Fibroblast of villous mesenchyme (primary cell): Measurements from ENCODE around the gene IGIP. TPM values are rescaled to one million over a fixed set of nuclear protein-coding genes. Genes with fewer than 3 reads are reported as not detected.

ENCODE experiments used
- DNase-seq: peaks from one replicate; pipeline ENCODE4 v3.0.0-alpha.2; 2010; ENCODE audit warnings: low read depth
- H3K4me3 ChIP-seq: 2 replicates; pipeline ENCODE4 v1.5.1; 2011; ENCODE audit warnings: low read depth, mild to moderate bottlenecking, low read length
- CTCF ChIP-seq: IDR thresholded peaks from 2 replicates; pipeline ENCODE4 v1.5.1; 2012; ENCODE audit warnings: low read depth, mild to moderate bottlenecking, low read length; ENCODE audit not compliant: insufficient read depth
- total RNA-seq: library from RNA; depleted of rRNA; stranded (reverse); fragments of >200 nt; gene quantifications from 2 replicates; pipeline ENCODE4 v1.2.3, GENCODE V29; 2012

The IGIP gene
- total RNA-seq, 1 donor = 7.8 TPM

GRCh38 chr5:140159014-140159927 lies 33.5 kb downstream of the IGIP start:
- TF ChIP-seq CTCF = no peak
- H3K4me3 ChIP-seq = no peak overlapping the region
- DNase-seq = no peak

GRCh38 chr5:140162275-140162674 lies 36.5 kb downstream of the IGIP start:
- H3K4me3 ChIP-seq = no peak overlapping the region
- no peak for TF ChIP-seq CTCF
- DNase-seq = no peak

GRCh38 chr5:140162781-140163180 lies 37.0 kb downstream of the IGIP start:
- no peak overlapping the region for H3K4me3 ChIP-seq
- no peak for TF ChIP-seq CTCF
- no peak for DNase-seq

GRCh38 chr5:140165101-140165922 lies 39.6 kb downstream of the IGIP start:
- H3K4me3 ChIP-seq = no peak overlapping the region
- DNase-seq = no peak
- no peak for TF ChIP-seq CTCF

GRCh38 chr5:140165923-140166270 lies 40.2 kb downstream of the IGIP start:
- TF ChIP-seq CTCF = no peak
- H3K4me3 ChIP-seq = no peak overlapping the region
- no peak for DNase-seq

GRCh38 chr5:140166911-140167310 lies 41.2 kb downstream of the IGIP start:
- TF ChIP-seq CTCF = no peak
- no peak for DNase-seq
- H3K4me3 ChIP-seq = no peak overlapping the region
